IPS-20b (cell line): ENCODE results near the gene MCTP1.
A peak's percentile ranks its signal among the peaks of the same experiment; 100 is the strongest.

Experiments
- H3K27ac ChIP-seq: one replicate; pipeline ENCODE4 v1.5.1; 2013; ENCODE audit warnings: low read length
- H3K27me3 ChIP-seq: 2 replicates; pipeline ENCODE4 v1.6.1; 2013; ENCODE audit warnings: mild to moderate bottlenecking, low read length, inconsistent platforms; ENCODE audit not compliant: insufficient read depth
- H3K36me3 ChIP-seq: 2 replicates; pipeline ENCODE4 v1.6.1; 2013; ENCODE audit warnings: low read depth, mild to moderate bottlenecking, inconsistent platforms, low read length, moderate library complexity; ENCODE audit not compliant: insufficient read depth
- H3K4me1 ChIP-seq: 2 replicates; pipeline ENCODE4 v1.6.1; 2013; ENCODE audit warnings: mild to moderate bottlenecking, control low read depth, inconsistent platforms, low read length, moderate library complexity; ENCODE audit not compliant: insufficient read depth
- H3K4me3 ChIP-seq: 2 replicates; pipeline ENCODE4 v1.5.1; 2013; ENCODE audit warnings: mild to moderate bottlenecking, low read length, inconsistent platforms
- H3K9ac ChIP-seq: 2 replicates; pipeline ENCODE4 v1.6.1; 2013; ENCODE audit warnings: low read depth, mild to moderate bottlenecking, inconsistent platforms, low read length, moderate library complexity
- H3K9me3 ChIP-seq: 2 replicates; pipeline ENCODE4 v1.6.1; 2013; ENCODE audit warnings: mild to moderate bottlenecking, low read depth, low read length, inconsistent platforms; ENCODE audit not compliant: insufficient read depth

MCTP1 gene

GRCh38 chr5:95175106-95175505 lies 109.8 kb downstream of the MCTP1 start:
- no peaks in the 10 kb centered on the region for H3K27me3 ChIP-seq
- H3K4me3 ChIP-seq = no peak overlapping the region
- no peaks in the 10 kb centered on the region for H3K9me3 ChIP-seq
- H3K4me1 ChIP-seq = peaks cover 50% of the 10 kb centered on the region
- no peak overlapping the region for H3K9ac ChIP-seq
- no peak overlapping the region for H3K27ac ChIP-seq
- H3K36me3 ChIP-seq = no peaks in the 10 kb centered on the region

DNA sequence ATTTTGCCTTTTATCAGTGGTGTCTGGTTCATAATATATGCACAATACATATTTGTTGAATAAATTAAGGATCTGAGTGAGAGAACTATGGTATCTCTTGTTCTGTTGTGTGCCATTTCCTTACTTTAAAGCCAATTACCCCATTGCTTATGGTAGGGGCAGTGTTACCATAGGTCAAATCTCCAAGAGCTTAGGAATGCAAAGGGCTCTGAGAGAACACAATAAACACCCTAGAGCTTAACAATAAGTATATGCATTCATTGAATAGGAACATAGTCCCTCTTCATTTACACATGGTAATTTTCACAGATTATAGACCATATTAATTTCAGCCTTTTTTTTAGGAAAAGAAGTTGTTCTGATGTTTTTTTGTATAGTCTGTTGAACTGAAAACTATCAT lies 112.2 kb downstream of the MCTP1 start:
- Histone ChIP-seq H3K9ac (no peak overlapping the region), H3K9me3 (no peaks in the 10 kb centered on the region), H3K36me3 (no peaks in the 10 kb centered on the region), H3K4me1 (peaks cover 41% of the 10 kb centered on the region; the same call in 1 of the 2 replicates), H3K4me3 (peak overlapping the region; percentile 20; the same call in 1 of the 2 replicates), H3K27me3 (no peaks in the 10 kb centered on the region), H3K27ac (peak overlapping the region; percentile 12)

DNA sequence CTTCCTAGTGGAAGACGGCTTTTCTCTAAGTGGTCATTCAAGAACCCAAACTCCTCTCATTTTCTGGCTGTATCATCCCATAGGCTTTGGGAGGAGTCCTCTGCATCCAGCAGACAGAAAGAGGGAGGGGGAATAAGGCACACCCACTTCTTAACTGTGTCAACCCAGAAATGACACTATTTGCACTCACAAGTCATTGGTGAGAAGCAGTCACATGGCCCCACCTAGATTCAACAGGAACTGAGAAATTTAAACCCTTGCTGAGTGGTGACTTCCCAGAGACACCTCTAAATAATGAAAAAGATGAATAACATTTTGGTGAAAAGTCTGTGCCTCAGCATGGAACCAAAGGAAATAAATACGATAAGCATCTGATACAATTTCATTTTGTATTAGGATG lies 120.0 kb downstream of the MCTP1 start:
- Histone ChIP-seq H3K9ac (no peak overlapping the region), H3K9me3 (no peaks in the 10 kb centered on the region), H3K27ac (no peak overlapping the region)

GRCh38 chr5:95163079-95163478 lies 121.8 kb downstream of the MCTP1 start:
- Histone ChIP-seq H3K4me3 (no peak overlapping the region), H3K36me3 (no peaks in the 10 kb centered on the region), H3K27ac (no peak overlapping the region), H3K27me3 (no peaks in the 10 kb centered on the region), H3K9me3 (no peaks in the 10 kb centered on the region), H3K4me1 (no peaks in the 10 kb centered on the region), H3K9ac (no peak overlapping the region)

More for the DNA sequence above, 120.0 kb downstream of the MCTP1 start:
- Histone ChIP-seq H3K4me3 (no peak overlapping the region), H3K4me1 (no peaks in the 10 kb centered on the region), H3K27me3 (no peaks in the 10 kb centered on the region), H3K36me3 (no peaks in the 10 kb centered on the region)

GRCh38 chr5:95162231-95162992 lies 122.5 kb downstream of the MCTP1 start:
- no peaks in the 10 kb centered on the region for H3K4me1 ChIP-seq
- no peaks in the 10 kb centered on the region for H3K9me3 ChIP-seq
- no peak overlapping the region for H3K9ac ChIP-seq
- H3K27ac ChIP-seq = no peak overlapping the region
- no peaks in the 10 kb centered on the region for H3K27me3 ChIP-seq
- H3K4me3 ChIP-seq = no peak overlapping the region
- no peaks in the 10 kb centered on the region for H3K36me3 ChIP-seq

DNA sequence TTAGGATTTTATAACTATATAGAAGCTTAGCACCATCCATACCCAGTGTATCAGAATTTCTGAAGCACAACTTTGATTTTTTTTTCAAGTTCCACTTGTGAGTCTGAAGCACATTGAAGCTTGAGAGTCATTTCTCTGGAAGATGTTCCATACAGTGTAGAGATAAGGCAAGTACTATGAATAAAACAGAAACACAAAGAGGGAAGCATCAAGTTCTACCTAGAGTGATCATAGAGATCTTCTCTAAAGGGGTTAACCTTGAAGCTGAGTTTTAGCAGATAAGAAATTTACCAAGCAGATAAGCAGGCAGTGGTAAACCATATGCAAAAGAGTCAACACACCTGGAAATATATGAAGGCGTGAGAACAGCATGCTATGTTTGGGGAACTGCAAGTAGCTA lies 125.3 kb downstream of the MCTP1 start:
- no peaks in the 10 kb centered on the region for H3K27me3 ChIP-seq

DNA sequence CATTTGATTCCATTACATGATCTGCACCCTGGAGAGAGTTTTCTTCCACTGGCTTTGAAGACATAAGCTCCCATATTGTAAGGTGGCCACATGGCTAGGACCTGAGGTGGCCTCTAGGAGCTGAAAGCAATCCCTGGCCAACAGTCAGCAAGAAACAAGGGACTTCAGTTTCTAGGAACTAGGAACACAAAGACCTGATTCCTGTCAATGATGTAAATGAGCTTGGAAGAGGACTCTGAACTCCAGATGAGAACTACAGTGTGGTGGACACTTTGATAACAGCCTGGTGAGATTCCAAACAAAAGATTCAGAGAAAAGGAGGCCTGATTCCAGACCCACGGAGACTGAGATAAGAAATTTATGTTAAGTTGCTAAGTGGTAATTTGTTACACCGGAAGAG lies 129.0 kb downstream of the MCTP1 start:
- Histone ChIP-seq H3K36me3 (no peaks in the 10 kb centered on the region), H3K27ac (no peak overlapping the region), H3K4me1 (no peaks in the 10 kb centered on the region), H3K27me3 (no peaks in the 10 kb centered on the region), H3K4me3 (no peak overlapping the region), H3K9ac (no peak overlapping the region), H3K9me3 (no peaks in the 10 kb centered on the region)

More for the DNA sequence above, 125.3 kb downstream of the MCTP1 start:
- H3K9me3 ChIP-seq = no peaks in the 10 kb centered on the region
- H3K4me1 ChIP-seq = no peaks in the 10 kb centered on the region
- H3K27ac ChIP-seq = no peak overlapping the region
- H3K36me3 ChIP-seq = no peaks in the 10 kb centered on the region
- no peak overlapping the region for H3K9ac ChIP-seq
- no peak overlapping the region for H3K4me3 ChIP-seq

DNA sequence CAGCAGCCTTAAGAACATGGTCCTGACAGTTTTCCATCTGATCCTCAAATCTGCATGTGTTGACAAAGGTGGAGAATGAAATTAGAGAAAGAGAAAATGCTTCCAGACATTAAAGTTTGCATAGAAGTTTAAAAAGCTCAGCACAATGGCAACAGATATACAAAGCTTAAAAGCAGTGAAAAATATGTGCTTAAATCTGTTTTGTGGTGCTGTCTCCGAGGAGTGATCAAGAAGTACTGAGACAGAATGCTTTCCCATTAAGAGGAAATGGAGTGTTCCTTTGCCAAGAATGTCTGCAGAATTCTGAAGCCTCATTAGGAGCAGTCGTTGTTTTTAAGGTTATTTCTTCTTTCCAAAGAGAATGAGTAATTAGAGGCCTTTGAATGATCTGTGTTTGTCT lies 131.4 kb downstream of the MCTP1 start:
- Histone ChIP-seq H3K4me1 (no peaks in the 10 kb centered on the region), H3K9me3 (no peaks in the 10 kb centered on the region), H3K27me3 (no peaks in the 10 kb centered on the region), H3K27ac (no peak overlapping the region), H3K9ac (no peak overlapping the region), H3K36me3 (no peaks in the 10 kb centered on the region), H3K4me3 (no peak overlapping the region)

DNA sequence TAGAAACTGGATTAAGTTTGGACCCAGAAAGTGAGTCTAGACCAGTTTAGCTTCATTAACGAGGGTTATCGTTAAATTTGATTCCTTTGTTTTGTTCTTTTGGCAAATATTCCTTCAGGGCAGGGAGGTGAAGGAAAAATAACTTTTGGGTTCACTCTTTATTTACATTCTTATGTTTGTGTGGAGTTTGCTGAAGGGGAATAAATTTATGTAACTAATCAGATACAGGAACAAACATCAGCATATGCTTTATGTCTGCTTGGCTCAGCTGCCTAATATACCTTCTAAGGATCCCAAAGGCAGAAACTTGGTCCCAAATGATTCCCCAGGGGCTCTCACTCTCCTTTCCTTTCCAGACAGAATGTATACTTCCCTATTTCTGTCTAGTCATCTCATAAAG lies 132.4 kb downstream of the MCTP1 start:
- H3K27ac ChIP-seq = no peak overlapping the region

DNA sequence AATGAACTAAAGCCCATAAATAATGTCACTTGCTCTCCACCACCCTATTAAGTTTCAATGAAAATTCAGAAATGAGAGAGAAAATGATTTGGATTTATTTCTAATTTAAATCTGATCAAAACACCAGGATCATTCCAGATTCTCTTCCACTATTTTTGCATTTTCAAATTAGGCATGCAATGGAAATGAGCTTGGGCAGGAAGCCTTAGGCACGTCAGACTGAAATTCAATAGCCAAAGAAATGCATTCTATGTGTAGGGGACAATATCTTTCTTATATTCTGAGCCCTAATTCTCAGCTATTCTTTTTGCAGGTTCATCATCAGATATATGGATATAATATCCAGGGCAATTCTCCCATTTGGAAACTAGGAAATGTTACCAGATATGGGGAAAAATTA lies 132.8 kb downstream of the MCTP1 start:
- no peak overlapping the region for H3K9ac ChIP-seq
- H3K27me3 ChIP-seq = no peaks in the 10 kb centered on the region
- H3K27ac ChIP-seq = no peak overlapping the region
- no peak overlapping the region for H3K4me3 ChIP-seq
- H3K9me3 ChIP-seq = no peaks in the 10 kb centered on the region
- H3K36me3 ChIP-seq = no peaks in the 10 kb centered on the region
- no peaks in the 10 kb centered on the region for H3K4me1 ChIP-seq

More for the DNA sequence above, 132.4 kb downstream of the MCTP1 start:
- Histone ChIP-seq H3K27me3 (no peaks in the 10 kb centered on the region), H3K9me3 (no peaks in the 10 kb centered on the region), H3K4me1 (no peaks in the 10 kb centered on the region), H3K4me3 (no peak overlapping the region), H3K9ac (no peak overlapping the region), H3K36me3 (no peaks in the 10 kb centered on the region)

DNA sequence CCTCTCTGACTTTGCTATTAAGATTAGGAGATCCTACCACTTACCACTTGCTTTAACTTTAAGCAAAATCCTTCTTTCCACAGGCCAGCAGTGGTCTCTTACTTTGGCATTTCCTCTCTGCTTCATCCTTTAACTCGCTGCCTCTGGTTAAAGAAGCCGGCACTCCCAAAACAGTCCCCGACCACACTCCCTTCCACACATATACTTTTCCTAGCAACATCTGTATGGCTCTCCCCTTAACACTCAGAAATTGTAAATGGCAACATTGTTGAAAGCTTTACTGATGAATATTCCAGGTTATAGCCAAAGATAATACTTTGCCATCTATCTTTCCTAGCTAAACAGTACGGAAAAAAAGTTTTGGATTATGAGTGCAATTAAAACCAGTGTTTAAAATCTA lies 133.2 kb downstream of the MCTP1 start:
- H3K9ac ChIP-seq = no peak overlapping the region
- no peak overlapping the region for H3K27ac ChIP-seq
- H3K9me3 ChIP-seq = no peaks in the 10 kb centered on the region
- H3K27me3 ChIP-seq = no peaks in the 10 kb centered on the region
- no peaks in the 10 kb centered on the region for H3K36me3 ChIP-seq
- no peak overlapping the region for H3K4me3 ChIP-seq
- H3K4me1 ChIP-seq = no peaks in the 10 kb centered on the region

GRCh38 chr5:95149387-95149786 lies 135.5 kb downstream of the MCTP1 start:
- no peak overlapping the region for H3K9ac ChIP-seq
- H3K9me3 ChIP-seq = no peaks in the 10 kb centered on the region
- H3K36me3 ChIP-seq = no peaks in the 10 kb centered on the region
- no peak overlapping the region for H3K4me3 ChIP-seq
- H3K4me1 ChIP-seq = no peaks in the 10 kb centered on the region
- no peak overlapping the region for H3K27ac ChIP-seq
- no peaks in the 10 kb centered on the region for H3K27me3 ChIP-seq
